NCI-H1694 treated with DMSO at 0.1 percent for 48 hours (cell line): ENCODE data around the gene JSRP1.

Experiments used
- DNase-seq: peaks from one replicate; lab custom pipeline; 2025; lab: John Stamatoyannopoulos, UW

Gene JSRP1

DNA sequence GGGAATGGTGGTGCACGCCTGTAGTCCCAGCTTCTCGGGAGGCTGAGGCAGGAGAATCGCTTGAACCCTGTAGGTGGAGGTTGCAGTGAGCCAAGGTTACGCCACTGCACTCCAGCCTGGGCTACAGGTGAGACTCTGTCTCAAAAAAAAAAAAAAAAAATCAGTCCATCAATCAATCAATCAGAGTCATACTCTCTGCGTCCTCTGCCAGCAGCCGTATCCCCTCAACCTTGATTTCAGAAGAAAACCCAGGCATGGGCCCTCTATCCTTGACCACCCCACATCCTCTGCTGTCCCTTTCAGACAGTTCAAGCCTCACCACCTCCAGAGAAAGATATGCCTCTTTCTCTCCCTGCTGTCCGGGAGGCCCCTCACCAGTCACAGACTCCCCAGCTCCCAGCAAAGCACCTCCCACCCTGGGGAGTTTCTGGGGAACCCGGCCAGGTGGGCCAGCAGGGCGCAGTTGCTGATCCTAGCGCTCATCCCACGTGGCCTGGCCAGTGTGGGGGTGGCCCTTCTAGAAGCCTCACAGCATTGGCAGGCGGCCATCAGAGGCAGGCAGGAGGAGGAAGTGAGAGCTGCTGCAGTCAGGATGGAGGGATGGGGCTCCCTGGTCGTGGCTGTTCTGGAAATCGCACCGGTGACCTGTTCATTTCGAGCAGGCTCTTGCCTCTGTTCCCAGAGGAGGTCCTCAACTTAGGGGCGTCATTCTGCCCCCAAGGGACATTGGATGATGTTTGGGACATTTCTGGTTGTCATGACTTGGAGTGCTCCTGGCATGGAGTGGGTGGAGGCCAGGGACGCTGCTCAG lies 10.2 kb upstream of the JSRP1 start:
- no peak for DNase-seq

DNA sequence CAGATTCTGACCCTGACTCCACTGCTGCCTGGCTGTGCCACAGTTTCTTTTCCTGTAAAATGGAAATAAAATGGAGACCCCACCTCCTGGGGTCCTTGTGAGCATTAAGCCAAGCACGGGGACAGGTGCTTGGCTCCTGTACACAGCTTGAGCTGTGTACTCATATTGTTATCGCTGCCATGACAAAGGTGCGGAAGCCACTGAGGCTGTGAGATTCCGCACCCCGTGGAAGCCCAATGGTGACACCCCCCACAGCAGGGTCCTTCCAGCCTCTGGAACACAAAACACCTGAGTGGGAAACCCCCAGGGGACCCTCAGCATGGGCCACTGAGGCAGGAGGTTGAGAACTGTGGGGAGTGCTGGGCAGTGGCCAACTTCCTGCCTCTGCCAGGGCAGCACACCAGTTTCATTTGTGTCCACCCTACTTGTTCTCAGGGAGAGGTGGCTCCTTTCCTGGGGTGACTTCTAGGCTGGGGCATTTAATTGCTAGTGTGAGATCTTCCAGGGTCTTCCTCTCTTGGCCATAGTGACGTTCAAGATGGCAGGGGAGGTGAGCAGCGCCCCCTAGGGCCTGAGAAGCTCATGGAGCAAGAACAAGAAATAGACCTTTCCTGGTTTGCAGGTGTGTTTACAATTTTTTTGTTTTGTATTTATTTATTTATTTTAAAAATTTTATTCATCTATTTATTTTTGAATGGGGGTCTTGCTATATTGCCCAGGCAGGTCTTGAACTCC lies 5.4 kb upstream of the JSRP1 start:
- no peak for DNase-seq

GRCh38 chr19:2260341-2260805 lies 4.2 kb upstream of the JSRP1 start:
- DNase-seq, result no peak

DNA sequence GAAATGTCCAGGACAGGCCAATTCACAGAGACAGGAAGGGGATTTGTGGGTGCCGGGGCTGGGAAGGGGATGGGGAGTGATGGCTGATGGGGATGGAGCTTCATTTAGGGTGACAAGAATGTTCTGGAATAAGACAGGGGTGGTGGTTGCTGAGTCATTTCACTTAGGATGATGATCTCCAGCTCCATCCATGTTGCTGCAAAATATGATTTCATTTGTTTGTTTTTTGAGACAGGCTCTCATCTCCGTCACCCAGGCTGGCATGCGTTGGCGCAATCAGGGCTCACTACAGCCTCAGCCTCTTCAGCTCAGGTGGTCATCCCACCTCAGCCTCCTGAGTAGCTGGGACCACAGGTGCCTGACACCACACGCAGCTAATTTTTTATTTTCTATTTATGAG lies 3.1 kb upstream of the JSRP1 start:
- no peak for DNase-seq

- no peak for DNase-seq
Measured at GRCh38 chr19:2255112-2255845, 938 bp downstream of the JSRP1 start.

DNA sequence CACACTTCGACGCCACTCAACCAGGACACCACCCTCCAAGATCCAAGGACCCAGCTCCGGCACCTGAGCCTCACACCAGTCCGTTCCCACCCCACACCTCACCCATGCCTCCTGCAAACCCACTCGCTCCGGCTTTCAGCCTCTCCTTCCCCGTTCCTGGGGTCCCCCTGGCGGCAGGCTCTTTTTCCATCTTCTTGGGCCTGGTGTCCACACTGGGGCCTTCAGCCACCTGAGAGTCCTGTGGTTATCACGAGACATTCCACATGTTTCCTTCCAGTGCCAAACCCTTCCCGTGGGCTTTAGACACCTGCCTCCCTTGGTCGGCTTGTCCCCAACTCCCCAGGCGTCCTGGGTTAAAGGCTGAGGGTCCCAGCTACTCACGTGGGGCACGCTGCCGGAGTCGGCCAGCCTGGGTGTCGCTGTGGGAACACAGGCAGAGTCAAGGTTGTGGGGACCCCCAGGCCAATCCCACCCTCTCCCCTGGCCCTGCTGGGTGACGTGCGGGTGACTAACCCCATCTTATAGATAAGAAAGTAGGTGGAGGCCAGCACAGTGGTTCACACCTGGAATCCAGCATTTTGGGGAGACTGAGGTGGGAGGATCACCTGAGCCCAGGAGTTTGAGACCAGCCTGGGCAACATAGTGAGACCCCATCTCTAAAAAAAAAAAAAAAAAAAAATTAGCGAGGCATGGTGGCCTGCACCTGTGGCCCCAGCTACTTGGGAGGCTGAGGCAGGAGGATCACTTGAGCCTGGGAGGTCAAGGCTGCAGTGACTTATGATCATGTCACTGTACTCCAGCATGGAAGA lies 1.9 kb downstream of the JSRP1 start:
- DNase-seq, result no peak

GRCh38 chr19:2253106-2254063 lies 2.8 kb downstream of the JSRP1 start:
- DNase-seq, result no peak

GRCh38 chr19:2252797-2253105 lies 3.5 kb downstream of the JSRP1 start:
- DNase-seq, result no peak

GRCh38 chr19:2252055-2252796 lies 4.0 kb downstream of the JSRP1 start:
- DNase-seq, result no peak

DNA sequence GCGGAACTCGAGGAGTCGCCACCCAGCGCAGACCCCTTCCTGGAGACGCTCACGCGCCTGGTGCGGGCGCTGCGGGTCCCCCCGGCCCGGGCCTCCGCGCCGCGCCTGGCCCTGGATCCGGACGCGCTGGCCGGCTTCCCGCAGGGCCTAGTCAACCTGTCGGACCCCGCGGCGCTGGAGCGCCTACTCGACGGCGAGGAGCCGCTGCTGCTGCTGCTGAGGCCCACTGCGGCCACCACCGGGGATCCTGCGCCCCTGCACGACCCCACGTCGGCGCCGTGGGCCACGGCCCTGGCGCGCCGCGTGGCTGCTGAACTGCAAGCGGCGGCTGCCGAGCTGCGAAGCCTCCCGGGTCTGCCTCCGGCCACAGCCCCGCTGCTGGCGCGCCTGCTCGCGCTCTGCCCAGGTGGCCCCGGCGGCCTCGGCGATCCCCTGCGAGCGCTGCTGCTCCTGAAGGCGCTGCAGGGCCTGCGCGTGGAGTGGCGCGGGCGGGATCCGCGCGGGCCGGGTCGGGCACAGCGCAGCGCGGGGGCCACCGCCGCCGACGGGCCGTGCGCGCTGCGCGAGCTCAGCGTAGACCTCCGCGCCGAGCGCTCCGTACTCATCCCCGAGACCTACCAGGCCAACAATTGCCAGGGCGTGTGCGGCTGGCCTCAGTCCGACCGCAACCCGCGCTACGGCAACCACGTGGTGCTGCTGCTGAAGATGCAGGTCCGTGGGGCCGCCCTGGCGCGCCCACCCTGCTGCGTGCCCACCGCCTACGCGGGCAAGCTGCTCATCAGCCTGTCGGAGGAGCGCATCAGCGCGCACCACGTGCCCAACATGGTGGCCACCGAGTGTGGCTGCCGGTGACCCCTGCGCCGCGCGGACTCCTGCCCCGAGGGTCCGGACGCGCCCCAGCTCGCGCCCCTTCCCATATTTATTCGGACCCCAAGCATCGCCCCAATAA lies 4.8 kb downstream of the JSRP1 start:
- no peak for DNase-seq

DNA sequence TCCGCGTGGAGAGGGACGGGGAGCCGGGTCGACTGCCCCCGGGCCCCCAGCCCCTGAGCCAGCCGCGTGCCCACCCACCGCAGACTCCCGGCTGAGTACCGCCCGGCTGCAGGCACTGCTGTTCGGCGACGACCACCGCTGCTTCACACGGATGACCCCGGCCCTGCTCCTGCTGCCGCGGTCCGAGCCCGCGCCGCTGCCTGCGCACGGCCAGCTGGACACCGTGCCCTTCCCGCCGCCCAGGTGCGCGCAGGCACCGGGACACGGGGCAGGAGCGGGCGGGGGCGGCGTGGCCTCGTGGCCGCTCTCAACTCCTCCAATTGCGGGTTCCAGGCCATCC lies 5.5 kb downstream of the JSRP1 start:
- DNase-seq, result no peak

DNA sequence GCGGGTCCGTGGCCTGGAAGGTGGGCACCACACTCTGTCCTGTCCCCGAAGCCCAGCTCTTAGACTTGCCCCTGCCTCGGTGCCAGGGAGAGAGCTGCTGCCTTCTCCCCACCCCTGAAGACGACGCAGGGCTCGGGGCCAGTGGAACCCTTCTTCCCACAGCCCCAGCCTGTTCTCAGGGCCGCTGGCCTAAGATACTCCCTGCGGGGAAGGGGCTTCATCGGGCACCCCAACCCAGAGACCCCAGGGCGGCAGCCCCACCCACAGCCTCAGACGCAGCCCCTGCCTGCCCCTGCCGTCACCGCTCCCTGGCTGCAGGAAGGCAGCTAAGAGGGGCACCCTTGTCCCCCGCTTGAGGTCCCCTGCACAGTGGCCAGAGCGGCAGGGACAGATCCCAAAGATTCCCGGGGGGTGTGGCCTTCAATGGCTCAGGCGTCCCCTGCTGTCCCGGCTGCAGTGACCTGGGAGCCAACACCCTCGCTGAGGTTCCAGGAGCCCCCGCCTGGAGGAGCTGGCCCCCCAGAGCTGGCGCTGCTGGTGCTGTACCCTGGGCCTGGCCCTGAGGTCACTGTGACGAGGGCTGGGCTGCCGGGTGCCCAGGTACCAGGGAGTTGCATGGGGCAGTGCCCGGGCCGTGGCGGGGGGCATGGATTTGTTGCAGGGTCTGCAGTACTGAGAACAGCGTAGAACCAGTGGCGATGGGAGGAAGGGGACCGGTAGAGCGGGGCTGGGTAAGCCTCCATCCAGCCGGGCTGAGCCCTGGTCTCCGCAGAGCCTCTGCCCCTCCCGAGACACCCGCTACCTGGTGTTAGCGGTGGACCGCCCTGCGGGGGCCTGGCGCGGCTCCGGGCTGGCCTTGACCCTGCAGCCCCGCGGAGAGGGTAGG lies 6.1 kb downstream of the JSRP1 start:
- DNase-seq, result no peak

GRCh38 chr19:2249010-2249866 lies 7.0 kb downstream of the JSRP1 start, which contains the start of gene AMH:
Gene AMH, plus strand, starts transcription at chr19:2249323. Its CDS starts 10 bp downstream, at chr19:2249333.
- no peak for DNase-seq

GRCh38 chr19:2248136-2249009 lies 7.8 kb downstream of the JSRP1 start:
- DNase-seq, result no peak

- no peak for DNase-seq
Measured at GRCh38 chr19:2247433-2248101, 8.7 kb downstream of the JSRP1 start.
